GM23338 (cell line): ENCODE data around the gene TRA2A.

Experiments used
- CTCF ChIP-seq, 2 experiments: fragments of 200-600 bp in 1 of 2; sonication (generic) in 1 of 2; conservative IDR thresholded peaks; 2 replicates each; pipeline versions ENCODE4 v1.5.1 to v1.6.1; 2016 to 2017; ENCODE audit warnings: antibody characterized with exemption in 2 of 2, low read depth in 2 of 2, mild to moderate bottlenecking in 2 of 2, moderate library complexity in 1 of 2
- EZH2 ChIP-seq: fragments of 200-600 bp; sonication (generic); IDR thresholded peaks from one replicate; pipeline ENCODE4 v1.8.0; 2017; ENCODE audit warnings: antibody characterized with exemption, mild to moderate bottlenecking, low read depth; ENCODE audit not compliant: unreplicated experiment
- POLR2AphosphoS5 ChIP-seq: IDR thresholded peaks from 2 replicates; pipeline ENCODE4 v1.6.1; 2016; ENCODE audit warnings: antibody characterized with exemption, low read depth
- ZNF114 ChIP-seq: fragments of 250-450 bp; sonication (Bioruptor Pico); IDR thresholded peaks from 2 replicates; pipeline ENCODE4 v1.5.0; 2020; ENCODE audit warnings: mild to moderate bottlenecking, moderate library complexity
- ZNF462 ChIP-seq: fragments of 250-450 bp; sonication (Bioruptor Pico); IDR thresholded peaks from 2 replicates; pipeline ENCODE4 v1.5.0; 2020; ENCODE audit warnings: mild to moderate bottlenecking, moderate library complexity
- TF ChIP-seq, protein P1 (sequence below): IDR thresholded peaks from one replicate; pipeline ENCODE4 v1.6.1; 2018; ENCODE audit warnings: antibody characterized with exemption; ENCODE audit not compliant: unreplicated experiment

DNA sequence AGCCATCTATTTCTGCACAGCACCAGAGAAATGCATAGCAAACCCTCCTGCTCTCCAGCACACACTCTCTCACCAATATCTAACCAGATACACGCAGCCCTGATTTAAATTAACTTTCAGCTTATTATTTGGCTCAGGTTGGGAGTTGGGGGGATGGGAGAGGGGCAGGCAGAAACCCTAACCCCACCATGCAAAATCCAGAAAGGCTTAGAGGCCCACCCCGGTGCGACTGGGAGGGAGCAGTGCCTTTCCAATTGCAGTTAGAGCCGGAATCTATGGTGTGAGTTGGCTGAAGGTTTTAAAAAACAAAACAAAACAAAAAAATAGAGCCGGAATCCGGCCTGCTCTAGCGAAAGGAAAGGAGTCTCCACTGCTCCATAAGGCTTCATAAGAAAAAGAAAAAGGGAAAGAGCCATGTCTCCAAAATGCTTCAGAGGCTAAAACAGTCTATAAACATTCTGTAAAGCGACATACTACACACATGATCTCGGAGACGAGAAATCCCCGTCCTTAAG is 64.4 kb downstream of the TRA2A start:
- TF ChIP-seq ZNF114 (no peak), CTCF (conservative IDR thresholded peaks at IDR 0.05; ENCODE audit: low read depth in 2 of 2) (no peak), EZH2 (no peak), ZNF462 (CRISPR knock-in tag) (no peak), POLR2AphosphoS5 (no peak)
- TF ChIP-seq, protein P1, sequence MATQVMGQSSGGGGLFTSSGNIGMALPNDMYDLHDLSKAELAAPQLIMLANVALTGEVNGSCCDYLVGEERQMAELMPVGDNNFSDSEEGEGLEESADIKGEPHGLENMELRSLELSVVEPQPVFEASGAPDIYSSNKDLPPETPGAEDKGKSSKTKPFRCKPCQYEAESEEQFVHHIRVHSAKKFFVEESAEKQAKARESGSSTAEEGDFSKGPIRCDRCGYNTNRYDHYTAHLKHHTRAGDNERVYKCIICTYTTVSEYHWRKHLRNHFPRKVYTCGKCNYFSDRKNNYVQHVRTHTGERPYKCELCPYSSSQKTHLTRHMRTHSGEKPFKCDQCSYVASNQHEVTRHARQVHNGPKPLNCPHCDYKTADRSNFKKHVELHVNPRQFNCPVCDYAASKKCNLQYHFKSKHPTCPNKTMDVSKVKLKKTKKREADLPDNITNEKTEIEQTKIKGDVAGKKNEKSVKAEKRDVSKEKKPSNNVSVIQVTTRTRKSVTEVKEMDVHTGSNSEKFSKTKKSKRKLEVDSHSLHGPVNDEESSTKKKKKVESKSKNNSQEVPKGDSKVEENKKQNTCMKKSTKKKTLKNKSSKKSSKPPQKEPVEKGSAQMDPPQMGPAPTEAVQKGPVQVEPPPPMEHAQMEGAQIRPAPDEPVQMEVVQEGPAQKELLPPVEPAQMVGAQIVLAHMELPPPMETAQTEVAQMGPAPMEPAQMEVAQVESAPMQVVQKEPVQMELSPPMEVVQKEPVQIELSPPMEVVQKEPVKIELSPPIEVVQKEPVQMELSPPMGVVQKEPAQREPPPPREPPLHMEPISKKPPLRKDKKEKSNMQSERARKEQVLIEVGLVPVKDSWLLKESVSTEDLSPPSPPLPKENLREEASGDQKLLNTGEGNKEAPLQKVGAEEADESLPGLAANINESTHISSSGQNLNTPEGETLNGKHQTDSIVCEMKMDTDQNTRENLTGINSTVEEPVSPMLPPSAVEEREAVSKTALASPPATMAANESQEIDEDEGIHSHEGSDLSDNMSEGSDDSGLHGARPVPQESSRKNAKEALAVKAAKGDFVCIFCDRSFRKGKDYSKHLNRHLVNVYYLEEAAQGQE, result no peak
